EH (cell line): Measurements from ENCODE around the gene ZNF689.

Source experiments
- DNase-seq: peaks from one replicate; pipeline ENCODE4 v3.0.0-alpha.2; 2015; ENCODE audit warnings: low read depth

Gene ZNF689

GRCh38 chr16:30562021-30562420 lies 48.2 kb downstream of the ZNF689 start:
- no peak for DNase-seq

DNA sequence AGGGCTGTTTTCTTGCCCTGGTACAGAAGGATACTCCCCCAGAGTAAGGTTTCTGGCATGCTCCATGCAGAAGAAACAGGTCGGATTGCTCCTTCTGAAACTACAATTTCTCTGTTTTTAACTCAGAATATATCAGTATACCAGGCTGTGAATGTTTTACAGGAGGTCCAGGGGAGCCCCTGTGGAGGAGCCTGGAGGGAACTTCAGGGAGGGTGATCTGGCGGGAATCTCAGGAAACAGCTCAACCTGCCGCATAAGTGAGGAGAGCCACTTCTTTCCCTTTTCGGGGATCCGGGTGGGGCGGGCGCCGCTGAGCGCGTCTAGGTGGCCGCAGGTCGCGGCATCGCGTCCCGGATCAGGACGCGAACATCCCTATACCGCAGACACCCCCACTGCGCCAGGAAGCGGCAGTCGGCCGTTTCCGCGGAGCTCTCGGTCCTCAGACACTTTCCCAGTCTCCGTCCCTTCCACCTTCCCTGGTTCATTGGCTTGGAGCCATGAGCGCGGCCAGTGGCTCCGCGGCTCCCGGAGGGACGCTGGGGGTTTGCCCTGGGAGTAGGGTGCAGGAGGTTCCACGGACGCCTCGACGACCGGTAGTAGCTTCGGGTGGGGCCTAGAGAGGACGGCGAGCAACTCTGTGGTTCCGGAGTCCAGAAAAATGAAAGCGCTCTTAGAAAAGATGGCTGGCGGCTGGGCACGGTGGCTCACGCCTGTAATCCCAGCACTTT lies 48.9 kb downstream of the ZNF689 start:
- peak; percentile 11 for DNase-seq

DNA sequence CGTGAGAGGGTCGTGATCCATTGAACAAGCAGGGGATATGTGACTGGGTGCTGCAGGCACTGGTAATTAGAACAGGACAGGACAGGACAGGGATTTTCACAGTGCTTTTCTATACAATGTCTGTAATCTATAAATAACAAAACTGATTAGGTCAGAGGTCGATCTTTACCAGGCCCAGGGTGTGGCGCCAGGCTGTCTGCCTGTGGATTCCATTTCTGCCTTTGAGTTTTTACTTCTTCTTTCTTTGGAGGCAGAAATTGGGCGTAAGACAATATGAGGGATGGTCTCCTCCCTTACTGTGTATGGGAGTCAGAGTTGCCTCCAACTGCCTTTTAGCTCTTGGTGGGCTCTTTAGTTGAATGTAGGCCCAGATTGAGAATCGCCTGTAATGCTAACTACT lies 50.5 kb downstream of the ZNF689 start:
- no peak for DNase-seq

DNA sequence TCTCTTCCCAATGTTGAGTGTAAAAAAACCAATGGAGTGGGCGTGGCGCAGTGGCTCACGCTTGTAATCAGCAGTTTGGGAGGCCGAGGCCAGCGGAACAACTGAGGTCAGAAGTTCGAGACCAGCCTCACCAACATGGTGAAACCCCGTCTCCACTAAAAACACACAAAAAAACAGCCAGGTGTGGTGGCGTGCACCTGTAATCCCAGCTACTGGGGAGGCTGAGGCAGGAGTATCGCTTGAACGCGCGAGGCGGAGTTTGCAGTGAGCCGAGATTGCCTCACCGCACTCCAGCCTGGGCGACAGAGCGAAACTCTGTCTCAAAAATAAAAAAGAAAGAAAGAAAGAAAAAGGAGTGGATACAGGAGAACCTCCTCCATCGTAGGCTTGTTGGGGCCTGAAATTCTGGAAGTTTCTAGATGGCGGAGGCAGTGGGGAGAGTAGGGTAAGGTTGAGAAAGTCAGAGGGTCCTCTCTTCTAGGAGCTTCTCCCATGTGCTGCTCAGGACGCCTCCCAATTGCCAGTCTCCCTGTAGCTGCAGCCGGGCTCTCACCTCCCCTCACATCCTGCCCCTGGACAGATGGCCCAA lies 51.3 kb downstream of the ZNF689 start:
- no peak for DNase-seq

- peak; percentile 99 for DNase-seq
Measured at GRCh38 chr16:30557957-30558788, 52.0 kb downstream of the ZNF689 start, which contains the start of gene ZNF764. TSS of gene ZNF764 (minus strand) at chr16:30558374. CDS start at chr16:30558182, 192 bp downstream.

GRCh38 chr16:30557707-30557956 lies 52.6 kb downstream of the ZNF689 start:
- DNase-seq, result peak; percentile 13

- DNase-seq, result no peak
Measured at GRCh38 chr16:30556125-30556473, 54.1 kb downstream of the ZNF689 start.

DNA sequence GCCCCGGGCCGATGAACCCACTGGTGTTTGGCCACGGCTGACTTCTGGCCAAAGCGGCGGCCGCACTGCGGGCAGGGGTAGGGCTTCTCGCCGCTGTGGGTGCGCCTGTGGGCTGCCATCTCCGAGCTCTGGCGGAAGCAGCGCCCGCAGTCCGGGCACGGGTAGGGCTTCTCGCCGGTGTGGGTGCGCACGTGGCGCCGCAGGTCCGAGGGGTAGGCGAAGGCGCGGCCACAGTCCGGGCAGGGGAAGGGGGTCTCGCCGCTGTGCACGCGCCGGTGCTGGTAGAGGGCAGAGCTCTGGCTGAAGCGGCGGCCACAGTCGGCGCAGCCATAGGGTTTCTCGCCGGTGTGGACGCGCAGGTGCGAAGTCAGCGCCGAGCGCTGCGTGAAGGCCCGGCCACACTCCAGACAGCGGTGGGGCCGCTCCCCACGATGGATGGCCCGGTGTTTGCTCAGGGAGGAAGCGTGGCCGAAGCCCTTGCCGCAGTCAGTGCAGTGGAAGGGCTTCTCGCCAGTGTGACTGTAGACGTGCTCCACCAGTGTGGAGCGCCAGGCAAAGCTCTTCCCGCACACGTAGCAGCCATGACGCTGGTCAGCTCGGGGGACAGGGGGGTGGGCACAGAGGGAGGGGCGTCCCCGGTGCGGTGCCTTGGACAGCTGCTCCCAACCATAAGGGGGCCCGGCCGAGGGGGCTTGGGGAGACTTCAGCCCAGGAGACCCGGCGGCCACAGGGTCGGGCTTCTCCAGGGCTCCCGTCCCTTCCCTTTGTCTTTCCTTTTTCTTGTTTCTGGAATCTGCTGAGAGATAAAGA lies 54.7 kb downstream of the ZNF689 start:
- no peak for DNase-seq

GRCh38 chr16:30554557-30555314 lies 55.5 kb downstream of the ZNF689 start:
- no peak for DNase-seq

GRCh38 chr16:30553393-30553899 lies 56.7 kb downstream of the ZNF689 start:
- DNase-seq, result no peak

GRCh38 chr16:30552956-30553355 lies 57.2 kb downstream of the ZNF689 start:
- no peak for DNase-seq
